ENCODE measurements around the gene TPRX1.

- no peak for TF ChIP-seq CTCF (IDR thresholded peaks at IDR 0.05; ENCODE audit: low read depth, low read length)
- no peak for TF ChIP-seq POLR2A (IDR thresholded peaks at IDR 0.05; ENCODE audit: extremely low read depth, insufficient read length)
Measured at GRCh38 chr19:47839913-47840312, 35.6 kb upstream of the TPRX1 start.
